Measurements from ENCODE around the gene SUPT7L. TPM values are rescaled to one million over a fixed set of nuclear protein-coding genes. Genes with fewer than 3 reads are reported as not detected.
"Not testable (repeated sequence)": the region's sequence is repeated elsewhere in the genome, so short reads cannot be mapped to it uniquely, and the experiment has no call there.

Gene SUPT7L
- total and polyA plus RNA-seq, 2 of the 13 experiments (the other 11 are each of a cell fraction or from before 2014, with no cell fraction given): 32.9 to 77.5 TPM

GRCh38 chr2:27683390-27684071 lies 20.1 kb upstream of the SUPT7L start (continued):
- no peak for TF ChIP-seq BRD4 (CRISPR knock-in tag; IDR thresholded peaks at IDR 0.05)
- TF ChIP-seq ZBTB33 (CRISPR knock-in tag; IDR thresholded peaks at IDR 0.05): peak; percentile 30; the same call in 1 of the 2 replicates
- no peak for TF ChIP-seq RAD51 (IDR thresholded peaks at IDR 0.05; ENCODE audit: borderline replicate concordance)
- no peak for TF ChIP-seq POGK (CRISPR knock-in tag; conservative IDR thresholded peaks at IDR 0.05)
- no peak for TF ChIP-seq ZNF761 (CRISPR knock-in tag; conservative IDR thresholded peaks at IDR 0.05)

GRCh38 chr2:27682334-27682771 lies 18.9 kb upstream of the SUPT7L start:
- Histone ChIP-seq H3K4me1 (ENCODE audit: insufficient read depth, low read length) (peaks cover 11% of the 10 kb centered on the region), H3K36me3 (replicated peaks in 1 of 2; ENCODE audit: control insufficient read depth in 1 of 2, insufficient read depth in 2 of 2, low read length in 2 of 2) (peaks cover 12 to 72% of the 10 kb centered on the region in 2 experiments)
- DNase-seq (ENCODE audit: low spot score); in situ Hi-C loops (cut with HindIII; ENCODE audit: extremely low pct_ligation_motif_present, low pct_unique_long_range_greater_than_20kb); H3K9me3 ChIP-seq (ENCODE audit: low read length); H3K27me3 ChIP-seq (ENCODE audit: control insufficient read depth in 1 of 2, insufficient read depth in 2 of 2, low read length in 2 of 2); BruUV-seq (replicated peaks); ATAC-seq; H2AFZ ChIP-seq (ENCODE audit: low read length); H3K9ac ChIP-seq (ENCODE audit: insufficient read depth, low read depth, low read length); FAIRE-seq; H3K4me2 ChIP-seq (ENCODE audit: low read depth, low read length); H3K79me2 ChIP-seq (ENCODE audit: insufficient read depth, low read length); H4K20me1 ChIP-seq (ENCODE audit: insufficient read depth, low read length); H3K27ac ChIP-seq (ENCODE audit: extremely low read length, insufficient read depth, low read length); H3K4me3 ChIP-seq (replicated peaks in 1 of 3; ENCODE audit: insufficient read depth in 1 of 3, low read depth in 2 of 3, low read length in 3 of 3): not testable (repeated sequence)
- 93% methylated on average over 7 of the region's 7 CpGs for whole genome bisulfite sequencing (ENCODE audit: low lambda C conversion rate)
- POLR2A ChIA-PET: interaction anchor here (0.6 to 1.9 kb wide), 6 partner anchors 18 to 1226 kb away, joined by 3 to 11 read pairs (median 4); partner anchors contain the start of genes PPM1G, SLC4A1AP, SUPT7L and ZNF512
- intact Hi-C loops (cut with micrococcal nuclease; ENCODE audit: unreplicated experiment): loop anchor here (2.0 kb wide), 2 partner anchors 274 to 770 kb away; partner anchors contain the start of gene PPM1G
- CTCF ChIA-PET (ENCODE audit: low intra/inter-chr PET ratio, low total read pairs): interaction anchor here (1.7 to 3.3 kb wide), 3 partner anchors 19 to 715 kb away, joined by 8 to 23 read pairs (median 13); partner anchors contain the start of genes PPM1G, SLC4A1AP and SUPT7L
